Activated CD4-positive, CD25-positive, alpha-beta regulatory T cell treated with anti-CD3 and anti-CD28 coated beads, Interleukin-2, amount 50 U/mL, for 72 hours (primary cell): ENCODE measurements around the gene TRAPPC14.

Source experiments
- DNase-seq: peaks from one replicate; pipeline ENCODE4 v3.0.0; 2021

TRAPPC14 gene

DNA sequence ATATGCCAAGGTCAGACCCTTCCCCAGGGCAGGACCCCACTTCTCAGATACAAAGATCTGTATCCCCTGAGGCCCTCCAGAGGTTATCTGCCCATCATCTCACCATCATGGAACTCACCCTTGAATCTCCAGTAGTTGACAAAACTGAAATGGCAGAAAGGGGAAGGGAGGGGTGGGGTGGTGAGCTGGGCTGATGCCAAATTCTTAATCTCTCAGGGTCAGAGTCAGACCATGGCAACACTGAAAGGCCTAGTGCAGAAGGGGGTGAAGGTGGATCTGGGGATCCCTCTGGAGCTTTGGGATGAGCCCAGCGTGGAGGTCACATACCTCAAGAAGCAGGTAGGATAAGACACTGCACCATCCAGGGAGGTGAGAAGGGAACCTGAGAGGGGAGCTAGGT is 36.0 kb downstream of the TRAPPC14 start:
- no peak for DNase-seq

DNA sequence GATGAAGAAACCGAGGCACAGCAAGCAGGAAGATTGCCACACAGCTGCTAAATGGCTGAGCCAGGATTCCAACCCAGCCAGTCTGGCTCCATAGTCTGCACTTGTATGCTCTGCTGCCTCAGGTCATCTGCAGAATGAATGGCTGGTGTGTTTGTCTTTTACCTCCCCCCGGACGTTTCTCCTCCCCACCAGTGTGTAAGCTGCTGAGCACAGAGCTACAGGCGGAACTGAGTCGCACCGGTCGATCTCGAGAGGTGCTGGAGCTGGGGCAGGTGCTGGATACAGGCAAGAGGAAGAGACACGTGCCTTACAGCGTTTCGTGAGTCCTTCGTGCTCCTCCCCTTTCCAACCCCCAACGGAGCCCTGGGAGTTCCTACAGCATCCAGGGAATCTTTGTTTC is 36.5 kb downstream of the TRAPPC14 start:
- DNase-seq, result no peak

DNA sequence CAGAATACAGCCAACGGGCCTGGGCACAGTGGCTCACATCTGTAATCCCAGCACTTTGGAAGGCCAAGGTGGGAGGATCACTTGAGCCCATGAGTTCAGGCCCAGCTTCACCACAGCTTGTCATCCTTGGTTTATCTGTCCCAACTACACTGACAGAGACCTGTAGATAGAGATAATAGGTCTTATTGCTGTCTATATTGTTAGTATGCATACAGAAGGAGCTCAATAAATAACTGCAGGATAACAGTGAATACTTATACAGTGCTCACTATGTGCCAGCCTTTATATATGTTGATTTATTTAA is 37.8 kb downstream of the TRAPPC14 start:
- DNase-seq, result no peak

DNA sequence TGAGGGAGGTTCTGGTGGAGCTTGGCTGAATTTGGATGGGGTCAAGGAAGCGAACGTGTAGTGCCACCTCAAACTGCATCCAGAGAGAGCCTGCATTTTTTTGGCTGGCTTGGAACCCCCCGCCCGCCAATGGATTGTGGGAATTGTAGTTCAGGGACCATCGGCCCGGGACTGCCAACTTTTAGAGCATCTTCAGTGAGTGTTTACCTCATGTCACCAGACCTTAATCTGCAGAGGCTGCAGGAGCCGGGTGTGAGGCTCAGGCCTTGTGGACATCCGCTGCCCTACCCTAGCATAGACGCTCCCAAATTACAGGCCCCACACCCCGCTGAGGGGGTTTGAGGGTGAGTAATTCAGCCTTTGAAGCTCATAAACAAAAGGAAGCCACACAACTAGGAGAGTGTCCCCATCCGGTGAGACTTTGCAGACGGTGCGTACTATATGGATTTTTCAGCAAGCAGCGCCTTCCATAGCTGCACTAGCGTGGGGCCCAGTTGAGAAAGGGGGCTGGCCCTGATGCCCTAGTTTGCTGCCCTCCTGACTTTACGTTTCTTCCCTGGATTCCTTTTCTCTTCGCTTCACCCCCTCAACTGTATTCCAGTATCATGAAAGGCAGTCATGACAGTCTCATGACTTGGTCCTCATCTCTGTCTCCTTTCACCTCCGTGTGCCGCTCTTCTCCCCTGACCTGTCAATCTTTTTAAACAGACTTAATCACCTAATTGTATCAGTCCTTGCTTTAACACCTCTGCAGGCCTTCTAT is 38.4 kb downstream of the TRAPPC14 start:
- no peak for DNase-seq

DNA sequence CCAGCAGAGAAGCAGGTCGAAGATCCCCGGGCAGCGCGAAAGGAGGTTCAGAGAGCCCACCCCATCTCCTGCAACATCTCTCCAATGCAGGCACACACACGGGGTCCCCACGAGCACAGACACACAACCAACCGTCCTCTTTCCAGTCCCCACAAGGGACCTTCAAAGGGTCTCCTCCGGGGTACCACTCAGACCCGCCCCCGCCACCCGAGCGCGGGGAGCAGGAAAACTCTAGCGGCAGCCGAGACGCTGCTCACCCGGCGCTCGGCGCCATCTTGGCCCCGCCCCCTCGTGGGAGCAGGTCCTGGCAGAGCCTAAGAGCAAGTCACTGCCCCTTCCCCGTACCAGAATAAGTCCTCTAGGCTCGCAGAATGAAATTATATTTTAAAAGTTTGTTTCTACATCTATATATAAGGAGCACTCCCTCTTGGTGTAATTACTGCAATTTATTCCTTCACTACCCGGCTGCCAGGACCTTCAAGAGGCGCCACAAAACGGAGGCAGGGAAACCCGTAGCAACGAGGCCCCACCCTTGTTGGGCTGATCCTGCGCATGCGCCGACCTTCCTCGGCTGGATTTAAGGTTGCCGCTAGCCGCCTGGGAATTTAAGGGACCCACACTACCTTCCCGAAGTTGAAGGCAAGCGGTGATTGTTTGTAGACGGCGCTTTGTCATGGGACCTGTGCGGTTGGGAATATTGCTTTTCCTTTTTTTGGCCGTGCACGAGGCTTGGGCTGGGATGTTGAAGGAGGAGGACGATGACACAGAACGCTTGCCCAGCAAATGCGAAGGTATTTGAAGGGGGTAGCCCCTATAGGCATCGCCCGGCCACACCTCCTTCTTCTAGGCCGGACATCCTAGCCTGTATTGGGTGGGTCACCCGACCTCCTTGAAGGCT is 39.2 kb downstream of the TRAPPC14 start, which contains the start of the genes CNPY4 and TAF6:
CNPY4 (plus strand) TSS at position 563 of the 898 bp plus-strand sequence; CDS start at position 674, 111 bp downstream.
TAF6 (minus strand) TSS at position 287 of the 898 bp plus-strand sequence. CDS start 5,149 bp downstream, outside the sequence.
- peak; percentile 91 for DNase-seq

DNA sequence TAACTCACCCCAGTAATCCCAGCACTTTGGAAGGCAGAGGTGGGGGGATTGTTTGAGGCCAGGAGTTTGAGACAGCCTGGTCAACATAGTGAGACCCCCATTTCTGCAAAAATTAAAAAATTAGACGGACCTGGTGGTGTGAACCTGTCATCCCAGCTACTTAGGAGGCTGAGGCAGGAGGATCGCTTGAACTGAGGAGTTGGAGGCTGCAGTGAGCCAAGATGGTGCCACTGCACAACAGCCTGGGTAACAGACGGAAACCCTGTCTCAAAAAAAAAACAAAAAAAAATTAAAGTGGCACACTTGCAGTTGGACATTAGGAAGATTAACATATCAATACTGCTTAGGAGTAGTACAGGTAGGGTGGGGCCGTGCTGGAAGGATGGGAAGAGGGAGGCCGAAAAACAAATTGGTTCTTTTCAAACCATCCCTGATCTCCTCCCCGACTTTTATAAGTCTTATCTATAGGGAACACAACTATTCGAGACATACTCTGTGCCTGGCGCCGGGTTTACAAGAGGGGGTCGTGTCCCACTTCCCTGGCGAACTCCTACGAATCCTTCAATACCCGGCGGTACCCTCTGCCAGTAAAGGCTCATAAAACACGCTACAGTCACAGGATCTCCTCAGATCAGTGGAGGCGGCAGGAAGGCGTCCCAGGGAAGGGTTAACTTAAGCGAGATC is 40.0 kb downstream of the TRAPPC14 start:
- DNase-seq, result no peak

DNA sequence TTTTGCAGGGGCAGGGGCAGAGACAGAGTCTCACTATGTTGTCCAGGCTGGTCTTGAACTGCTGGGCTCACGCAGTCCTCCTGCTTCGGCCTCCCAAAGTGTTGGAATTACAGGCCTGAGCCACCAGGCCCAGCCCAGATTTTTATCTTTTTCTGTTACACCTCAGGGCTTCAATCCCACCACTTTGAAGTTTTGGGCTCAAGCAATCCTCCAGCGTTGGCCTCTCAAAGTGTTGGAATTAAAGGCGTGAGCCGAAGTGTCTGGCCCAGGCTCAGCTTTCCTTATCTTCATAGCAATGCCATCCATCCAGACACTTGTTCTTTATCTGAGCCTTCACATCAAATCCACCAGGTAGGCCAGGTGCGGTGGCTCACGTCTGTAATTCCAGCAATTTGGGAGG is 43.5 kb downstream of the TRAPPC14 start:
- no peak for DNase-seq

DNA sequence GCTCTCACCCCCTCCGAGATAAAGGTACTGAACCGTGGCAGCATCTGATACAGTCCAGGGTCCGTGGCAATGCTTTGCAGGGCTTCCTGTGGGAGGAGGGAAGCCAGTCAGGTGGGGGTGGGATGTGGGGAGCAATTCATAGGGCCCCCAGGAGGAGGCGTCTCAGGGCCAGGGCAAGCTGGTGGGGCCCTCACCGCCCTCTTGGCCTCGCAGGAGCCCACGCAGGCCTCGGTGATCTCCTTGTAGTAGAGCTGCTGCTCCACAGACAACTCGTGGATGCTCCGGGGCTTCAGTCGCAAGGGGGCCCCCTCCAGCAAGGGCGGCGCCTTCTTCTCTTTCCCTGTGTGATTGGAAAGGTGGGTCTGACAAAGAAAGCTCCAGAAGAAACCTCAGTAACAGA is 46.6 kb downstream of the TRAPPC14 start:
- DNase-seq, result no peak

DNA sequence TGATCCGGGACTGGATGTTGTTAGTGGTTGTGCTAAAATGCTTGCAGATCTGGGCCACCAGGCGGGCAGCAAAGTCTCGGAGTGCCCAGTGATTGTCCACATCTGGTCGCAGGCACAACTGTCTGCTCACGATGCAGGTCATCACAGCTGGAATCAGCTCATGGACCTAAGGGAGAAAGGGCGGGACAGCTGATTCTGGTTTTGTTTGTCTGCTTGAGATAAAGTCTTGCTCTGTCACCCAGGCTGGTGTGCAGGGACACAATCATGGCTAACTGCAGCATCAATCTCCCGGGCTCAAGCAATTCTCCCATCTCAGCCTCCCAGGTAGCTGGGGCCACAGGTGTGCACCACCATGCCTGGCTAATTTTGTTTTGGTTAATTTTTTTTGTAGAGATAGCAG is 47.4 kb downstream of the TRAPPC14 start:
- DNase-seq, result no peak

DNA sequence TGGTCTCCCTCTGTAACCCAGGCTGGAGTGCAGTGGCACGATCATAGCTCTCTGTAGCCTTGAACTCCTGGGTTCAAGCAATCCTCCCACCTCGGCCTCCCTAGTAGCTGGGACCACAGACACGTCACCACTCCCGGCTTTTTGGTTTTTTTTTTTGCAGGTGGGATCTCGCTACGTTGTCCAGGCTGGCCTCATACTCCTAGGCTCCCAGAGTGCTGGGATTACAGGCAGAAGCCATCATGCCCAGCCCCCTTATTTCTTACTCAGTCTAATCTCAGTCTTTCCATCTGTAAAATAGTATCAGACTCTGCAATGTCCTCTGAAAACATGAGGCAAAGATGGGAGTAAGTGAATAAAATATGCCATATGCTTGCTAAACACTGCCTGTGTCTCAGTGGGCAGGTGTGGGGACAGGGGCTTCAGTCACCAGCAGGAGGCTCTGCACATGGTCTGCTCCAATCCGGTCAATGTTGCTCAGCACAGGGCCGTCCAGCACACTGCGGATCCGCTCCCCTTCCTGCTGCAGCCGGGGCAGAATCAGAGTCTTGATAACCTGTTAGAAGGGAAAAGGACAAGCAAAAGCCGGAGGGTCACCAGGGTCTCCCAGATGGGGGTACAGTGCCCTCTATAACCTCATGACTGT is 48.9 kb downstream of the TRAPPC14 start:
- DNase-seq, result no peak

DNA sequence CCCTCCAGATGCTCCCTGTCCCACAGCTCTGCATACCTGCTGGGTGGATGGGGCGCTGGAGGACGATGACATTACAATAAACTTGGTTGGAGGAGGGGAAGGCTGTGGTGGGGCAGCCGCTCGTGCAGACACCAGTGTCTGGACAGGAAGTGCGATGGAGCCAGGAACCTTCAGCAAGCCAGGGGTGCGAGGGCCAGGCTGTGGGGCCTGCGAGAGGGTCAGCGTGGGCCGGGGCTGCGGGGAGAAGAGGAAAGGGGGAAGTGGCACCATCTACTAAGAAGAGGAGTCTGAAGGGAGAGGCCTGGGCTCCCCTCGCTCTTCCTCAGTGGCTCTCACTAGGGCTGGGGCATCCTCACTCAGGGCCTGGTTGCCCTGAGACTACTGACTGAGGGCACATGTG is 50.6 kb downstream of the TRAPPC14 start:
- DNase-seq, result no peak

DNA sequence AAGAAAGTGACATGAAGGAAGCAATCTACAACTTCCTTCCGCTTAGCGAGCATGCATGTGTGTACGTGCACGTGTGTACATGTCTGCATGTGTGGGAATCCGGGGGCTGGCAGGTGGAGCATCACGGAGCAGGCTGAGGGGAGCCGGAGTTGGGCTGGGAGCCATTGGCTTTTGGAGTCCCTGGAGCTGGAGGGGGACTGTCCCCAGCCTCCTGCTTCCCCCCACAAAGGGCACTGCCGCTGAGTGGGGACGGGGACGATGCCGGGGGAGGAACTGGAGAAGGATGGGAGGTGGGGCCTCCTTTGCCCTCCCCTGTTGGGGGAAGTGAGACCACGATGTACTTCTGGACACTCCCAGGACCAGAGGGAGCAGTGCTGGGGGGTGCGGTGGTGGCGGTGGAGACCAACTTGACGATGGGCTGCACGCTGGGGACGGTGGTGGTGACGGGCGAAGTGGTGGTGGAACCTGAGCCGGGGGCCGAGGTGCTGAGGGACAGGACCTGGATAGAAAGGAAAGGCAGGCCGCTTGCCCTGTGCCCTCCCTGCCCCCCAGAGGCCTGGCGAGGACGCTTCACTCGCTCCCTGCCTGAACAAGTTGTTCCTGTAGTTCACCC is 51.3 kb downstream of the TRAPPC14 start:
- DNase-seq, result no peak

DNA sequence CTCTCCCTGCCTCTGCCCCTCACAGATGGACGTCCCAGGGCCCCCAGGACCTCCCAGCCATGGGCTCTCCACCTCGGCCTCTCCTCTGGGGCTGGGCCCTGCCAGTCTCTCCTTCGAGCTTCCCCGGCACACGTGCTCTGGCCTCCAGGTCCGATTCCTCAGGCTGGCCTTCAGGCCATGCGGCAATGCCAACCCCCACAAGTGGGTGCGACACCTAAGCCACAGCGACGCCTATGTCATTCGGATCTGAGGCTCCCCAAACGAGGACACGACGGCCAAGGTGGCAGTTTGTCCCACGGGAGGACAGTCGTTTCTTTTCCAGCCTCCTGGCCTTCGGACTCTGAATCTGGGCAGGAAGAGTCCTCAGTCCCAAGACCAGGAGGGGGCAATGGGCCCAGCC is 51.9 kb downstream of the TRAPPC14 start:
- no peak for DNase-seq

DNA sequence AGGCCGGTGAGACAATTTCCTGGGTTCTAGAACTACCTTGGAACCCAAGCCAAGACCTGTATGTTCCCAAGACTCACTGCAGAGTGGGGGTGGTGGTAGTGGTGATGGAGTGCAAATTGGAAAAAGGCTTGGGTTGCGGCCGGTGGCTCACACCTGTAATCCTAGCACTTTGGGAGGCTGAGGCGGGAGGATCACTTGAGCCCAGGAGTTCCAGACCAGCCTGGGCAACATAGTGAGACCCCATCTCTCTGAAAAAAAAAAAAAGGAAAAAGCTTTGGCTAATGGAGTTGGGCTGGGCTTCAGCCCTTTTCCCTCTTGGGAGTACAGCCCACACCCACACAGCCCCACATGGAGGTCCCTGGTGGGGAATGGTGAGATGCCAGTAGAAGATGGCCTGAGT is 53.0 kb downstream of the TRAPPC14 start:
- DNase-seq, result no peak
